Measurements from ENCODE around the gene NFE2.
"Not testable (repeated sequence)": the region's sequence is repeated elsewhere in the genome, so short reads cannot be mapped to it uniquely, and the experiment has no call there.

NFE2 gene

DNA sequence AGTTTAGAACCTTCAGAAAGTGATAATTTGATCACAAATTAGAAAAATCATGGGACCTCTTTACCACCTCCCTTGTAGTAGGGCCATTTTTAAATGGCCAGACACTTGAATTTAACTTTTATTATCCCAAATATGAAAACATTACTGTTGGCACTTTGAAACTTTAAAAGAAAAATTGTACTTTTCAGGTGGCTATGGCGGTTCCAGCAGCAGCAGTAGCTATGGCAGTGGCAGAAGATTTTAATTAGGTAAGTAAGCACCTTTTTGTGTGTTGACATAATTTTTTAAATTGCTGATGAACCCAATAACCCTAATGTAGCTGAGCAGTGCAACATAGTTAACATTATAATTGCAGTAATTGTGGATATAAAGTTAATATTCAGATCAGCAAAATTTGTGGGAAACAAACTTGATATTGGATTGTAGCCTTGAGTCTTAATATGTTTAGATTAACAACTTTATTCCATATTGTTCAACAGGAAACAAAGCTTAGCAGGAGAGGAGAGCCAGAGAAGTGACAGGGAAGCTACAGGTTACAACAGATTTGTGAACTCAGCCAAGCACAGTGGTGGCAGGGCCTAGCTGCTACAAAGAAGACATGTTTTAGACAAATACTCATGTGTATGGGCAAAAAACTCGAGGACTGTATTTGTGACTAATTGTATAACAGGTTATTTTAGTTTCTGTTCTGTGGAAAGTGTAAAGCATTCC lies 16.6 kb downstream of the NFE2 start:
- DNase-seq (ENCODE audit: low read depth in 1 of 2, low spot score in 1 of 2): not testable (repeated sequence)

DNA sequence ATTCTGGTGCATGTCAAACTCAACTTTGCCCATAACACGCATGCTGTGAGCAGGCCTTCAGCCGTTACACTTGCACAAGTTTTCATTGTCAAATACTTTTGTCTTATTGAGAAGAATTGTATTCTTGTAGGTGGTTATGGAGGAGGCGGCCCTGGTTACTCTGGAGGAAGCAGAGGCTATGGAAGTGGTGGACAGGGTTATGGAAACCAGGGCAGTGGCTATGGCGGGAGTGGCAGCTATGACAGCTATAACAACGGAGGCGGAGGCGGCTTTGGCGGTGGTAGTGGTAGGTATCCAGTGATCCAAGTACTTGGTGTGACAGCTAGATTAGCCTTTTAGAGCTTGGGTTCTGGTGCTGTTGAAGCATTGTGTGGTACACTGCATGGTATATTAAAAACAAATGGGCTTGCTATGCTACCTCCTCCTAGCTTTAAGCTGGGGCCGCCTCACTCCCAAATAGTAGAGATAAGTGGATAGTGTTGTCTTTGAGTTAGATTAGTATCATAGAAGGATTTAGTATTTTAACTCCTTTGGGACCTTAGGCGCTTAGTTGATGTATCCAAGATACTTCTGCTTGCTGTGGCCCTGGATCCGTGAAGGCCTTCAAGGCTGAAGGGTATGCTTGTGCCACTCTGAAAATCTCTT lies 17.7 kb downstream of the NFE2 start:
- no peak for DNase-seq (ENCODE audit: low read depth in 1 of 2, low spot score in 1 of 2)

DNA sequence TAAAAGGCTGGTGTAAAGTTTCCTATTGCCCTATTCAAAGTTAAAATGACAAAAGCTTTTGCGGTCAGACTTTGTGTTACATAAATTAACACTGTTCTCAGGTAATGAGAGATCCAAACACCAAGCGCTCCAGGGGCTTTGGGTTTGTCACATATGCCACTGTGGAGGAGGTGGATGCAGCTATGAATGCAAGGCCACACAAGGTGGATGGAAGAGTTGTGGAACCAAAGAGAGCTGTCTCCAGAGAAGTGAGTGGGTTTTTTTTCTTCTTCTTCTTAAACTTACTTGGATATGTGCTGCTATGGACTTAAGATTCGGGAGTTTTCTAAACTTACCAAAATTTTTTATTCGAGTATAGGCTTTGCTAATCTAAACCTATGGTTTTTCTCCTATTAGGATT lies 19.1 kb downstream of the NFE2 start:
- DNase-seq (ENCODE audit: low read depth in 1 of 2, low spot score in 1 of 2): not testable (repeated sequence)

DNA sequence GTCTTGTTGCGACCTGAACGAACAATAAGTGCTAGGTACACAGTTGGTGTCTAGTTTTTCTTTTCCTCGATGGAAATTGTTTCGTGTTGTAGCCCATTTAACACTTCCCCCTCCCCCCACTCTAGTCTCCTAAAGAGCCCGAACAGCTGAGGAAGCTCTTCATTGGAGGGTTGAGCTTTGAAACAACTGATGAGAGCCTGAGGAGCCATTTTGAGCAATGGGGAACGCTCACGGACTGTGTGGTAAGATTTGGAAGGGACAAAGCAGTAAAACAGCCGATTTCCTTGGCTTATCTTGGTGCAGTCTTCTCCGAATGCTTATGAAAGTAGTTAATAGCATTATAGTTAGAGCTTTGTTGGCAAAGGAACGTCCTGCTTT lies 19.6 kb downstream of the NFE2 start:
- not testable (repeated sequence) for DNase-seq (ENCODE audit: low read depth in 1 of 2, low spot score in 1 of 2)

DNA sequence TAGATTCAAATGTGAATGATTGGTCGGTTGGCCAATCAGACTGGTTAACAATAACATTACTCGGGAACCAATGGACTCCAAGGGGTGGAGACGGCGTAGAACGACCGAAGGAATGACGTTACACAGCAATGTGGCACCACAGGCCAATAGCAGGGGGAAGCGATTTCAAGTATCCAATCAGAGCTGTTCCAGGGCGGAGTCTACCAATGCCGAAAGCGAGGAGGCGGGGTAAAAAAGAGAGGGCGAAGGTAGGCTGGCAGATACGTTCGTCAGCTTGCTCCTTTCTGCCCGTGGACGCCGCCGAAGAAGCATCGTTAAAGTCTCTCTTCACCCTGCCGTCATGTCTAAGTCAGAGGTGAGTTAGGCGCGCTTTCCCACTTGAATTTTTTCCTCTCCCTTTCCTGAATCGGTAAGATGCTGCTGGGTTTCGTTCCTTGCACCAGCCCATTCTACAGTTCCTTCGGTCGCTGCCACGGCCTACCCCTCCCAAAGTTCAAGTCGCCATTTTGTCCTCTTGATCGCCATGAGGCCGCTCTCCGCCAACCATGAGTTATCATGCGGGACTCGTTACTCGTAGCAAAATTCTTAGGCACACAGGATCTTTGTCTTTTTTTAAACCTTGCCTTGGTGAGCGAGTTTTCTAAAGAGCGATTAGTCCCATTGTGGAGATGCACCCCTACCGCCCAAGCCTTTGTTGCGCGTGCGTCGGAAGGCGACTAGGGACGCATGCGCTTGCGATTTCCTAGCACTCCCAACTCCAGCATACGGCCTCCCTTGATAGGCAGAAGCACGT lies 20.2 kb downstream of the NFE2 start, which contains the start of gene HNRNPA1:
HNRNPA1 (plus strand) TSS at position 259 of the 793 bp plus-strand sequence; CDS start at position 341, 82 bp downstream.
- peak; percentile 72 to 90 for DNase-seq (ENCODE audit: low read depth in 1 of 2, low spot score in 1 of 2)

DNA sequence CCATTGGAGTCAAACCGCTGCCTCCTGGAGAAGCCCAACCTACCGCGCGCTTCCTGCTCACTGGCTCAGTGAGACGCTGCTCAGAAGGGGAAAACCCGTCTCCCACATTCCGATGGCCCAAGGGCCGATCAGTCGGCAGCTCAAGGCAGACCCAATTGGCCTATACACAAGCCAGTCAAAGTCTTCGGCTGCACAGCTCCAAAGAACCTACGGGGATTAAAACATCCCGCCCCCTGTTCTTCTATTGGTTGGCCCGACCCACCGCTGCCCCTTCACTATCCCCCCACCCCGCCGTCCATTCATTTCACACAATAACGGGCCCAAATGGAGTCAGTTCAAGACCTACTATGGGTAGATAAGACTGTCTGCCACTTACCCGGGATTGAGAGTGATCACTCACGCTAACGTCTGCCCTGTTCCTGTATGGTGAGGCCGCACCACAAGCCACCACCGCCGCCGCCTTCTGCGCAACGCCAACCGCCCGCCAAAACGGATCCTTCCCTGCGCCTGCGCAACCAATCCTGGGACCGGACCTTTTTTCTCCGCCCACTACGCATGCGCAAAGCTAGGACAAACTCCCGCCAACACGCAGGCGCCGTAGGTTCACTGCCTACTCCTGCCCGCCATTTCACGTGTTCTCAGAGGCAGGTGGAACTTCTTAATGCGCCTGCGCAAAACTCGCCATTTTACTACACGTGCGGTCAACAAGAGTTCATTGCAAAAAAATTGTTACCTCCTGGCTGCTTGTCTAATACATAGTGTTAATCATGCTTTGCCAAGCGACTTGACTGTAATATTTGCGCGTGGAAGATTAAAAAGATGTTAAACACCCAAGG lies 21.0 kb downstream of the NFE2 start, which contains the start of gene CBX5:
CBX5 (minus strand) TSS at position 491 of the 836 bp plus-strand sequence. CDS start 22,472 bp downstream, outside the sequence.
- DNase-seq (ENCODE audit: low read depth in 1 of 2, low spot score in 1 of 2): peak; percentile 97 to 99

DNA sequence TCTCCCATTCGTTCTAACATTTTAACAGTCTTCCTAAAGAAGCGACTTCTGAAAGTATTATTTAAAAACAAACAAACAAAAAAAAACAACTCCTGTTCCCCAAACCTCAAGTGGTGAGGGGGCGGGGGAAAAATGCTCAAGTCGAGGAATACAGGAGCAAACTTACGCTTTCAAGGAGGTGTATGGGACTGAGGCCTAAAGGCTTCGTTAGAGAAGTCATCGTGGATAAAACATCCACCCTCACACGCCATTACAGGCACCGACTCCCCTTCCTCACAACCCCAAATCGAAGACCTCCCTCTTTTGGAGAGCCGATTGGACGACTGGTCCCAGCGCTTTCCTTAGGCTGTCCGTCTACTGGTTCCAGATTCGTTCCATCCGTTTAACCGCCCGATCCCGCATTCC lies 21.6 kb downstream of the NFE2 start:
- no peak for DNase-seq (ENCODE audit: low read depth in 1 of 2, low spot score in 1 of 2)

DNA sequence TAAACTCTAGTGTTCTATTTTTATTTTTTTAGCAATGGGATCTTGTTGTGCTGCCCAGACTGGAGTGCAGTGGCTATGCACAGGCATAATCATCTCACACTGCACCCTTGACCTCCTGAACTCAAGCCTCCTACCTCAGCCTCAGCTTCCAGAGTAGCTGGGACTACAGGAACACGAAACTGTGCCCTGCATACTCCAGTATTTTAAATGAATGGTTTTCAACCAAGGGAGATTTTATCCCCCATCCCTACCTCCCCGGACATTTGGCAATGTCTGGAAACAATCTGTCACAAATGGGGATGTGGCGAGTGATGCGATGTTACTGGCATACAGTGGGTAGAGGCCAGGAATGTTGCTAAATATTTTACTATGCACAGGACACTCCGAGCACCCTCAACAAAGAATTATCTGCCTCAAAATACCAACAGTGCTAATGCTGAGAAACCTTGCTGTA lies 23.0 kb downstream of the NFE2 start:
- DNase-seq (ENCODE audit: low read depth in 1 of 2, low spot score in 1 of 2): no peak

DNA sequence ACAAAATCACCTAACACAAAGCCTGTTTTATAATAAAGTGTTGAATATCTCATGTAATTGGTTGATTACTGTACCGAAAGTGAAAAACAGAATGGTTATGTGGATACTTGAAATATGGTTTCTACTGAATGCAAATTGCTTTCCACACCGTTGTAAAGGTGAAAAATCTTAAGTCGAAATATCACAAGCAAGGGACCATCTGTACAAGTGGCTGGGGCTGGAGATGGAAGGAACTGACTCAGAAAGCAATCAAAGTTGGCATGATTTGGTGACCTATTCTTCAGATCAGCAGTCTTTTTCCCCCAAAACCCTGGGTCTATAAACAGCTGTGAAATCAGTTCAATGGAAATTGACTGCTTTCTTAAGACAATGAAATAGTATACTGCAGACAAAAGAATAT lies 24.4 kb downstream of the NFE2 start:
- no peak for DNase-seq (ENCODE audit: low read depth in 1 of 2, low spot score in 1 of 2)

DNA sequence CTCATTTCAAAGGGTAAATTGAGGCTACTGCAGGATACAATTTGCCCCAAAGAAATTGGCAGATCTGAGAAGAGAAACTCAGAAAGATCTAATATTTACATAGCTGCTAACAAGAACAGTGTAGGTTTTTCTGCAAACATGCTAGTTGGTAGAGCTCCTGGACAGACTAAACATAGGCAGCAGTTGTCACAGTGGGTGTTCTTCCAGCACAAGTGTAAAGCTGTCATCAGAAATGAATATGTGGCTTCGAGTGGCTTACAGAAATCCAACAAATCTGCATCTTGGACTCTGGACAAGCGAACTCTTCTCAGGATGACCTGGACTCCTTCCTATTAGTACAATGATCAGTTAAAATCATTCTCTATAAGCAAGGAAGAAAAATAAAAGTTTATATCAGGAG lies 26.8 kb downstream of the NFE2 start:
- no peak for DNase-seq (ENCODE audit: low read depth in 1 of 2, low spot score in 1 of 2)

DNA sequence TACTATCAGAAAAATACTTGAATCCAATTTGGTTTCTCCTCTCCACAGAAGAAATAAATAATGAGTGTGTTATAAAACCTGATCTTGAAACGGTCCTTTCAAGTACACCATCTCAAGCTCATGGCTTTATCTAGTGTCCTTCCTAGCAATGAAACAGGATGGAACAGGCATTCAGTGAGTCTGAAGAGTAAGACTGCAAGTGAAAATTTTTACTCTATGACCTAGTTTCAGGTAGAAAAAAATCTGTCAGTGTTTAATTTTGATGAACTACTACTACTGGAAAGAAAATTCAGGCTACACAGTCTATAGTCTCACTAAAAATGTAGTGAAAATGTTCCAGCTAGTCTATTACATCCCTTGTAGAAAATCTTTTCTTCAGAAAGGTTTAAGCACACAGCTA lies 28.6 kb downstream of the NFE2 start:
- no peak for DNase-seq (ENCODE audit: low read depth in 1 of 2, low spot score in 1 of 2)

DNA sequence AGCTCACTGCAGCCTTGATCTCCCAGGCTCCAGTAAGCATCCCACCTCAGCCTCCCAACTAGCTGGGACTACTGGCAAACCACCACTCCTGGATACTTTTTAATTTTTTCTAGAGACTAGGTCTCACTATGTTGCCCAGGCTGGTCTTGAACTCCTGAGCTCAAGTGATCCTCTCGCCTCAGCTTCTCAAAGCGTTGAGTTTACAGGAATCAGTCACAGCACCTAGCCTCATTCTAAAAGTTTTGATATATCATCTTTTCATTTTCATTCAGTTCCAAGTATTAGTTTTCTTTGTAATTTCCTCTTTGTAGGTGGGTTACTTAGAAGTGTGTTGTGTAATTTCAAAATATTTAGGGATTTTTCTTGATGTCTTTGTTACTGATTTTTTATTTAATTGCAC lies 30.5 kb downstream of the NFE2 start:
- no peak for DNase-seq (ENCODE audit: low read depth in 1 of 2, low spot score in 1 of 2)

DNA sequence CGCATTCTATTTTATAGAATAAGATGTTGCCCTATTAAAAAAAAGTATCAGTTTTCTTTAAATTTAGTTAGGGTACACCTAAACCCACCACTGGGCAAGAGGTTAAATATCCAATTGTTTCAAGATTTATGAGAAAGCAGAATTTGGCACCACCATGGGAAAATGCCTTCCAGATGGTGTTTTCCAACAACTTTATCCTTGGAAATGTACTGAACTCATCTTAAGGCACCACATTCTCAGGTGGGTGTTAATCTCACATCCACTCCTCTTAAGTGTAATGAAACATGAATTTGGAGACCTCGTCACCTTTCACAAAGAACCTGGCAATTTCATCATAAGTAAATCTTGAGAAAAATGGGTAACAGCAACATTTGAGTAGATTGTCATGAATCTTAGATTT lies 34.0 kb downstream of the NFE2 start:
- DNase-seq (ENCODE audit: low read depth in 1 of 2, low spot score in 1 of 2): no peak

DNA sequence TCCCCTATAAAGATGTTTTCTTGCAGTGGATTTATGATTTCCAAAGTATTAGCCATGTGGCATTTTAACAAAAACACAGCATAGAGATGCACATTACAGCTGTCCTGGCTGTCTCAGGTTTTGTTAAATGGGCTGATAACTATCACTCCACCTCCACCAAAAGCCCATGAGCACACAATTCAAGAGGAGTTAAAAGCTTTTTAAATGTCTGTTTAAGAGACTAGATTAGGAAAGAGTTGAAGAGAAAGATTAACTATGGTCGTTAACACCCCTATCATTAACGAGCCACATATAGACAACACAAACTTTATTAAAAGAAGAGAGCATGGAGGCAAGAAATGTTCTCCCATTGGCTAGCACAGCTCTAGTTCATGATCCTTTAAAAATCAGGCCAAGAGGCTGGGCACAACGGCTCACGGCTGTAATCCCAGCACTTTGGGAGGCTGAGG lies 35.4 kb downstream of the NFE2 start:
- DNase-seq (ENCODE audit: low read depth in 1 of 2, low spot score in 1 of 2): no peak

DNA sequence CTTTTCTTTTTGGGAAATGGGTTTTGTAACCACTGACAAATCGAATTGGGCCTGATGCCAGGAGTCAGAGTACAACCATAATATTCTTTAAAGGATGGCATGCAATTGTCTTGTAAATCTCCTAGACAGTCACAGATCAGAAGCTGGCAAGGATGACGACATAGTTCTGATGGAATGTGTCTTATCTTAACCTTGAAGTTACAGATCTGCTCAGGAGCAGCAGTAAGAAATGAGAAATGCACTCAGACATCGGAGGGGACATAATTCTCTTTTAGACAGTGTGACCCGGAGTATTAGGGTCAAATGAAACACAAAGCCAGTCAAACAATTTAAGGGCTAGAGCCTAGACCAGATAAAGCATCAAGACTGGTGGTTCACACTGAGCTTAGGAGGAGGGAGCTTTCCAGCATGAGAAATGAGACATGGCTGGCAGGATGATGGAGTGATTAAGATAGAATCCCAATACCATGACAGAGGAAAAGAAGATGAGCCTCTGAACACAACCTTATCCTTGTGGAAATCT lies 38.4 kb downstream of the NFE2 start:
- no peak for DNase-seq (ENCODE audit: low read depth in 1 of 2, low spot score in 1 of 2)

DNA sequence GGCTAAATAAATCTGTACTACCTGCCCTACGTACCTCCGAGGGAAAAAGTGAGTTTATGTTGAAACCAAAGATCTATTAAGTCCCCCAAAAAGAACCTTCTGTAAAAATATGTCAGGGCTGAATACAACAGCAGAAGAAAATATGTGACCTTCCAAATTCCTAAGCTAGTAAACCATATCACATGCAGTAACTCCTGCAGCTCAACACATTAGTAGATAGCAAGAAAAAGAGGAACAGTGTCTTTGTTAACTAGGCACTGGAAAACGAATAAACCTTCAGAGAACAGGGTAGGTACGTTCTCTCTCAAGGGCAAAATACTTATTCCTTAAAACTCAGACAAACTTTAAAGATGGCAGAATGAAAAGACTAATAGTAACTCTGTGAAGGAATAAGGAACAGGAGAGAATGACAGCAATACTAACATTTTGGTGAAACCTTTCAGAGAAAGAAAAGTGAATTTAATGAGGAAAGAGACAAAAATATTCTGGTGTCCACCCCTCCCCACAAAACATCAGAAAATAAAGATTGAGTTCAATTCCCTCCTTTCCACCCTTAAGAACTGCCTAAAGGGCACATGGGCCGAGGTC lies 38.9 kb downstream of the NFE2 start:
- no peak for DNase-seq (ENCODE audit: low read depth in 1 of 2, low spot score in 1 of 2)

DNA sequence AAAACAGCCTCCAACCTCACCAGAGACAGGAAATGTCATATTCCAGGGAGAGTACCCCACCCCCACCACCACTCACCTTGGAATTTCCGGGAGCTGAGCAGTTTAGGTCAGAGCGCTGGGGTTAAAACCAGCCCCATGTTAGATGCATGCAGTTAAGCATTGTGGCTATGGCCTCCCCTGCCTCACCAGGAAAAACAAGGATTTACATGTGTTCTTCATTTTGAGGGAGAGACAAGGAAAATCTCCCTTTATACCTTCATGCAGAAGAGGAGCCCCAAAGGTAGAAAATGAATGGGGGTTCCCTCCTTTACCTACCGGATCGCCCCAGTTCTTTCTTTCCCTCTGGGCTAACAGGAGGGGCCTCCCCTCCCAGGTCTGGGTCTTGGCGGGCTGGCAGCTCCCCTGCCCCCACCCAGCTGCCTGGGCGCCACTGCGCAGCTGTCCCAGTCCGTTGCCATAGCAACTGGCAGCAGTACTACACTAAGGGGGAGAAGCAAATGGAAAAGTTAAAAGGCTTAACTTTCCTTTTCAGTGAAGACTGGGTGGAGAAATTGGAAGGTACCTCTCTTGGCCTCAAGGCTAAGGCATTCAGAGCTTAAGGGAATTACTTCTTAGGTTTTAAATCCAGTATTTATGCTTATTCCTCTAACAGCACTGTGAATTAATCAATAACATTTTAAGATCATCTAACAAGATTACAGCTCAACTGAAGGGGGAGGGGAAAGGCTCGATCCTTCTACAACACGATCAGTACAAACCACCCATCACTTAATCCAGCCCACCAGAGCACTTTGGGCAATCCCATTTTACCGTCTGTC lies 41.4 kb downstream of the NFE2 start:
- no peak for DNase-seq (ENCODE audit: low read depth in 1 of 2, low spot score in 1 of 2)

DNA sequence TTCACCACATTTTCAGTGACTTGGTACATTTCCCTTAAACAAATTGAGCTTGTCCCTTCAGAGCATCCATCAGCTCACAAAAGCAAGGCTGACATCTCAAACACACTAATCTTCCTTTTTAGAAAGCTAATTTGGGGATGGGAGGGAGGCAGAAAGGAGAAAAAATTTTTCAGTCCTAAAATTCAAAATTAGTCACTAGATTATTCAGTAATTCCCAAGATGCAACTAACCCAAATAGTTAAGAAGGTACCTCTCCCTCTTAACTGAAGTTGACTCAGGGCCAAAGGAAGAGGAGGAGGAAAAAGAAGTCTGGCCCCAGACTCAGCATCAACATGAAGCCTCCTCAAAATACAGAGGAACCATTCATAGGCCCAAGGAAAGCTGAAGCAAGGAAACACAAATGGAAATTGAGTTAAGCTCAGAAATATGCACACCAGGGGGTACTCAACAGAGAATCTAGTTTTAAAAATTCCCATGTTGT lies 42.6 kb downstream of the NFE2 start:
- DNase-seq (ENCODE audit: low read depth in 1 of 2, low spot score in 1 of 2): no peak

DNA sequence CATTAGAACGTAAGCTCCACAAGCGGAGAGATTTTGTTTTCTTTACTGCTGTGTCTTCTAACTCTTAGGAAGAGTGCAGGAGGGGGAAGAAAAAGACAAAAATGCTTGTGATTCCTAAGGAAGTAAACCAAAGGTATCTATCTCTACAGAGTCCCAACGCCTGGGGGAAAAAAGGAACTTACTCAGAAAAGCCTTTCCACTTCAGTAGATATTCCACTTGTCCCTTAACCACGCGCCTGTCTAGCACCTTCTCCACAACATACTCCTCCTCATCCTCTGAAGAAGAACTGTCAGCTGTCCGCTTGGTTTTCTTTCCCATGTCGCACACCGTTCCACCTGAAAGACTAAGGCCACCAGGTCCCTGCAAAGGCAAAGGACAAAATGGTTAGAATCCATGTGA lies 43.5 kb downstream of the NFE2 start:
- no peak for DNase-seq (ENCODE audit: low read depth in 1 of 2, low spot score in 1 of 2)
